ENCODE measurements around the gene IL1RAPL2. TPM values are rescaled to one million over a fixed set of nuclear protein-coding genes. Genes with fewer than 3 reads are reported as not detected.
"Not testable (repeated sequence)": the region's sequence is repeated elsewhere in the genome, so short reads cannot be mapped to it uniquely, and the experiment has no call there.

The IL1RAPL2 gene
- total RNA-seq, 1 donor from 2014 or later, result 0.58 TPM

- Mint-ChIP-seq H3K4me1 (no peaks in the 10 kb centered on the region), H3K27ac (ENCODE audit: unreplicated experiment) (no peak overlapping the region), H3K36me3 (ENCODE audit: low read depth) (peaks cover 5% of the 10 kb centered on the region), H3K27me3 (ENCODE audit: low read depth) (no peaks in the 10 kb centered on the region), H3K9me3 (no peaks in the 10 kb centered on the region), H3K4me3 (no peak overlapping the region)
- DNase-seq (ENCODE audit: low read depth, low spot score), result no peak
- TF ChIP-seq CTCF (conservative IDR thresholded peaks at IDR 0.05), result no peak
Observed at GRCh38 chrX:105773801-105774200, 1207.8 kb downstream of the IL1RAPL2 start.

- Mint-ChIP-seq H3K36me3 (ENCODE audit: low read depth) (peaks cover 5% of the 10 kb centered on the region), H3K27me3 (ENCODE audit: low read depth) (no peaks in the 10 kb centered on the region), H3K27ac (ENCODE audit: unreplicated experiment) (no peak overlapping the region), H3K4me3 (no peak overlapping the region), H3K4me1 (no peaks in the 10 kb centered on the region), H3K9me3 (no peaks in the 10 kb centered on the region)
- no peak for DNase-seq (ENCODE audit: low read depth, low spot score)
- no peak for TF ChIP-seq CTCF (conservative IDR thresholded peaks at IDR 0.05)
Observed at GRCh38 chrX:105775679-105776078, 1209.7 kb downstream of the IL1RAPL2 start.

GRCh38 chrX:105781804-105782203, 1215.8 kb downstream of the IL1RAPL2 start:
- no peak overlapping the region for H3K27ac Mint-ChIP-seq (ENCODE audit: unreplicated experiment)
- H3K27me3 Mint-ChIP-seq (ENCODE audit: low read depth), result no peaks in the 10 kb centered on the region
- no peak overlapping the region for H3K4me3 Mint-ChIP-seq
- H3K9me3 Mint-ChIP-seq, result no peaks in the 10 kb centered on the region
- no peaks in the 10 kb centered on the region for H3K4me1 Mint-ChIP-seq
- no peak for DNase-seq (ENCODE audit: low read depth, low spot score)
- no peak for TF ChIP-seq CTCF (conservative IDR thresholded peaks at IDR 0.05)
- no peaks in the 10 kb centered on the region for H3K36me3 Mint-ChIP-seq (ENCODE audit: low read depth)

GRCh38 chrX:105796877-105797276, 1230.9 kb downstream of the IL1RAPL2 start:
- not testable (repeated sequence) for H3K9me3 Mint-ChIP-seq; DNase-seq (ENCODE audit: low read depth, low spot score); H3K36me3 Mint-ChIP-seq (ENCODE audit: low read depth); H3K27me3 Mint-ChIP-seq (ENCODE audit: low read depth); H3K4me1 Mint-ChIP-seq
- H3K4me3 Mint-ChIP-seq, result peak overlapping the region; percentile 90
- H3K27ac Mint-ChIP-seq (ENCODE audit: unreplicated experiment), result peak overlapping the region; percentile 98

- Mint-ChIP-seq H3K36me3 (ENCODE audit: low read depth) (no peaks in the 10 kb centered on the region), H3K27ac (ENCODE audit: unreplicated experiment) (no peak overlapping the region), H3K27me3 (ENCODE audit: low read depth) (no peaks in the 10 kb centered on the region), H3K9me3 (peaks cover 9% of the 10 kb centered on the region), H3K4me1 (no peaks in the 10 kb centered on the region), H3K4me3 (no peak overlapping the region)
- TF ChIP-seq CTCF (conservative IDR thresholded peaks at IDR 0.05), result no peak
- no peak for DNase-seq (ENCODE audit: low read depth, low spot score)
Observed at GRCh38 chrX:105803891-105804290, 1237.9 kb downstream of the IL1RAPL2 start.

- peaks cover 12% of the 10 kb centered on the region for H3K9me3 Mint-ChIP-seq
- not testable (repeated sequence) for DNase-seq (ENCODE audit: low read depth, low spot score); H3K27me3 Mint-ChIP-seq (ENCODE audit: low read depth); H3K36me3 Mint-ChIP-seq (ENCODE audit: low read depth); H3K4me3 Mint-ChIP-seq; H3K27ac Mint-ChIP-seq (ENCODE audit: unreplicated experiment); H3K4me1 Mint-ChIP-seq
Observed at GRCh38 chrX:105805655-105806054, 1239.7 kb downstream of the IL1RAPL2 start.

GRCh38 chrX:105816517-105816916, 1250.5 kb downstream of the IL1RAPL2 start:
- peaks cover 26% of the 10 kb centered on the region for H3K27me3 Mint-ChIP-seq (ENCODE audit: low read depth)
- H3K4me1 Mint-ChIP-seq, result peaks cover 10% of the 10 kb centered on the region
- H3K36me3 Mint-ChIP-seq (ENCODE audit: low read depth), result peaks cover 3% of the 10 kb centered on the region
- no peak overlapping the region for H3K4me3 Mint-ChIP-seq
- H3K27ac Mint-ChIP-seq (ENCODE audit: unreplicated experiment), result no peak overlapping the region
- TF ChIP-seq CTCF (conservative IDR thresholded peaks at IDR 0.05), result no peak
- H3K9me3 Mint-ChIP-seq, result peaks cover 6% of the 10 kb centered on the region
- DNase-seq (ENCODE audit: low read depth, low spot score), result no peak
